Renal cortex interstitium (tissue), 15 donors: Measurements from ENCODE around the gene GNAT1. TPM values are rescaled to one million over a fixed set of nuclear protein-coding genes. Genes with fewer than 3 reads are reported as not detected.

Source experiments
- DNase-seq, 11 donors: peaks; one replicate each; pipeline ENCODE4 v3.0.0-alpha.2; 2013; ENCODE audit warnings: low read depth in 9 of 11, low spot score in 4 of 11; ENCODE audit errors: extremely low read depth in 1 of 11
- long read RNA-seq, 16 experiments: transcript quantifications; one replicate each; lab custom pipeline, GENCODE V29; 2026
- polyA plus RNA-seq, 3 donors: library from polyadenylated mRNA; unstranded; fragments of 120-200 nt; gene quantifications; one replicate each; pipeline ENCODE4 v1.2.1, GENCODE V29; 2013; ENCODE audit not compliant: insufficient read length in 3 of 3

Gene GNAT1
- not detected for polyA plus RNA-seq
- long read RNA-seq, donor 1 = 0 reads
- long read RNA-seq, donor 2 = 0 reads
- long read RNA-seq, donor 3 = 0 reads
- long read RNA-seq, donor 4 = 0 reads
- long read RNA-seq, donor 5 = 0 reads
- long read RNA-seq, donor 6 = 0 reads
- long read RNA-seq, donor 7 = 0 reads
- long read RNA-seq, donor 8 = 0 reads
- long read RNA-seq, donor 9 = 0 reads
- long read RNA-seq, donor 10 = 0 reads
- long read RNA-seq, donor 11 = 0 reads
- long read RNA-seq, donor 12 = 0 reads
- long read RNA-seq, donor 13 = 0 reads
- long read RNA-seq, donor 14 = 0 reads
- long read RNA-seq, donor 15 = 0 reads
- long read RNA-seq, donor 16 = 0 reads

DNA sequence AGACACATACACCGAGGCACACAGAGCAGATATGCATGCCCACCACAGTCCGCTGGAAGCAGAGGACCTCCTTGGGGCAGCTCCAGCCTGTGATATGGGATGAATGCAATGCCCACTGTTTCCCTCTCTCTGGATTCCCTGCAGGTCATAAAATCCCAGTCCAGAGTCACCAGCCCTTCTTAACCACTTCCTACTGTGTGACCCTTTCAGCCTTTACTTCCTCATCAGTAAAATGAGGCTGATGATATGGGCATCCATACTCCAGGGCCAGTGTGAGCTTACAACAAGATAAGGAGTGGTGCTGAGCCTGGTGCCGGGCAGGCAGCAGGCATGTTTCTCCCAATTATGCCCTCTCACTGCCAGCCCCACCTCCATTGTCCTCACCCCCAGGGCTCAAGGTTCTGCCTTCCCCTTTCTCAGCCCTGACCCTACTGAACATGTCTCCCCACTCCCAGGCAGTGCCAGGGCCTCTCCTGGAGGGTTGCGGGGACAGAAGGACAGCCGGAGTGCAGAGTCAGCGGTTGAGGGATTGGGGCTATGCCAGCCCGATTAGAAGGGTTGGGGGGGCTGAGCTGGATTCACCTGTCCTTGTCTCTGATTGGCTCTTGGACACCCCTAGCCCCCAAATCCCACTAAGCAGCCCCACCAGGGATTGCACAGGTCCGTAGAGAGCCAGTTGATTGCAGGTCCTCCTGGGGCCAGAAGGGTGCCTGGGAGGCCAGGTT lies at the start of gene GNAT1:
Gene GNAT1, plus strand, starts transcription at position 675 of the 725 bp plus-strand sequence. CDS start 116 bp downstream, outside the sequence.
- no peak for DNase-seq

DNA sequence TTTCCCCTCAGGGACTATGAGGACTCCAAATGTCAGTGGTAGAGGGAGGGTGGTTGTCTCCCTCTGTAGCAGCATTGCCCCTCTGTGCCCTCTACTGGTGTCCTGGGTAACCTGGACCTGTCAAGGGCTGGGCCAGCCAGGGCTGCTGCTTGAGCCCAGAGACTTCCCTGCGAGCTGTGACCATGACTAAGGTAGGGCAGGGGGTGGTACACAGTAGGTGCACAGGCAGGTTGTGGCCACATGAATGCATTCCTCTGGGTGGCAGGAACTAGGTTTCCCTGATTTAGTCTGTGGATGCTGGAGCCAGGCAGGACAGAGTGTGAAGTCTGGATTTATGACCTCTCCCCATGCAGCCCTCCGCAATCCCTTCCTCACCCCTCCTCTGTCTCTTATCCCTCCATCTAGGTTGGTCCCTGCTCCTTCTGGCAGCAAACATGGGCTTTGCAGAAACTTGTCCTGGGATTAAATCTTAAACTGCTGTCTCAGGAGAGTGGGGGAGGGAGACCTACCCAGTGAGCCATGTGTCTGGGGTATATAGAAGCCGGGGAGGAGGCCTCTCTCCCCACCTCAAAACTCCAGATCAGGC lies 45.0 kb upstream of the GNAT1 start:
- no peak for DNase-seq

DNA sequence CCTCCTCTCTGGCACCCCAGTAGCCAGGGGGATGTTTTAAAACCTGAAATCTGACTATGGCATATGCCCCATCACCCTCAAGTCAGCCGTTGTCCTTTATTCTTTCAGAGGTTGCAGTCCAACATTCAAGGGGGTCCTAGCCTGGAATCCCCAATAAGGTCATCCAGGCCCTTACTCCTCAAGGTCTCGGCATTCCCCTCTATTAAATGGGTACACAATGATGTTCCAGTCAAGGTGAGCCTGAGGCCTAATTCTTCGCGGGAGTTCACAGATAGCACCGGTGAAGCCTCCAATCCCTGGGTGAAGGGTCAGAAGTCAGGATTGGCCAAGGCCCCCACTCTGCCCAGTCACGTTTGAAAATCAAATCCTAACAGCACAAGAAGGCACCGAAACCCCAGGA lies 44.4 kb upstream of the GNAT1 start:
- DNase-seq = no peak

DNA sequence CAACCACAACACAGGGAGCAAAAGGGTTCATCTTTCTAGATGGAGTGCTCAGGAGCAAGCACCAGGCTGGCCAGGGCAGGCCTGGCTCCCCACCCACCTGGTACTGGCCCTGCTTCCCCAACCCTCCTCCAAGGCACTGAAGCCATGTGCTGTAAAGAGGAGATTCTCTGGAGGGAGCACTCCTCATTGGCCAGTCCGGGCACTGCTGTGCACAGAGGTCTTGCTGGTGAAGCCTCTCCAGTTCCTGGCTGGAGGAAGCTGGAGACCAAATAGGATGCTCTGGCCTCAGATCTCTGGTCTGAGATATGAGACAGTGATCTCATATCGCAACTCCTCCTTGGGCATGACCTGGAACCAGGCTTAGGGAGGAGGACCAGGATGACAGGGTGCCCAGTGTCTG lies 44.0 kb upstream of the GNAT1 start:
- no peak for DNase-seq

DNA sequence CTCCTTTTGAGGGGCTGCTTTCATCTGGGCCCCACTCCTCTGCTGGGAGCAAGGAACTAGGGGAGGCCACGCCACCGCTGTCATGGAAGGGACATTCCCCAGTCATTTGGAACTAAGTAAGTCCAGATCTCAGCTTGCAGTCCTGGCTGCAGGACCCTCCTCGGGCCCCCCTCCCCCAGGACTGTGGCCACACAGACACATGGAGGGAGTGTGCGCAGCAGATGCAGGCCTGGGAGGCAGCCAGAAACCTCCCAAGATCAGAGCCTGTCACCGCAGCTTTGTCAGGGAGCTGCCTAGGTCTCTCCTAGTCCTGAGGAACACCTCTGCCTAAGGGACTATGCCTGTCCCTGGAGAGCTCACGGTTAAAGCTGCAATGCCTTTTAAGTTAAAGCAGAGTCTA lies 43.5 kb upstream of the GNAT1 start:
- DNase-seq = no peak

DNA sequence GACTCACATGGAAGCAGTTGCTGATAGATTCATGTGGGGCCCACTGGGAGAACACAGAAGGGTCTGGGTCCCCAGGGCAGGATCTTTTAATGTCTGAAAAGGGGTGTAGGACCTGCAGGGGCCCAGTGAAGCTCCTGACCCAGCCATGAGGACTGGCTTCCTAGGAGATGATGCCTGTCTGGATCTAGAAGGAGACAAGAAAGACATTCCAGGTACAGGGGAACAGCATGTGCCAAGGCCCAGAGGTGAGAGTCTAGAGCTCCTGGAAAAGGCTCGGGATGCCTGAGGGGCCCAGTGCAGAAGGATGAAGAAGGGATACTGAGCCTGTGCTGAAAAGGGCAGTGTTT lies 41.0 kb upstream of the GNAT1 start:
- no peak for DNase-seq

DNA sequence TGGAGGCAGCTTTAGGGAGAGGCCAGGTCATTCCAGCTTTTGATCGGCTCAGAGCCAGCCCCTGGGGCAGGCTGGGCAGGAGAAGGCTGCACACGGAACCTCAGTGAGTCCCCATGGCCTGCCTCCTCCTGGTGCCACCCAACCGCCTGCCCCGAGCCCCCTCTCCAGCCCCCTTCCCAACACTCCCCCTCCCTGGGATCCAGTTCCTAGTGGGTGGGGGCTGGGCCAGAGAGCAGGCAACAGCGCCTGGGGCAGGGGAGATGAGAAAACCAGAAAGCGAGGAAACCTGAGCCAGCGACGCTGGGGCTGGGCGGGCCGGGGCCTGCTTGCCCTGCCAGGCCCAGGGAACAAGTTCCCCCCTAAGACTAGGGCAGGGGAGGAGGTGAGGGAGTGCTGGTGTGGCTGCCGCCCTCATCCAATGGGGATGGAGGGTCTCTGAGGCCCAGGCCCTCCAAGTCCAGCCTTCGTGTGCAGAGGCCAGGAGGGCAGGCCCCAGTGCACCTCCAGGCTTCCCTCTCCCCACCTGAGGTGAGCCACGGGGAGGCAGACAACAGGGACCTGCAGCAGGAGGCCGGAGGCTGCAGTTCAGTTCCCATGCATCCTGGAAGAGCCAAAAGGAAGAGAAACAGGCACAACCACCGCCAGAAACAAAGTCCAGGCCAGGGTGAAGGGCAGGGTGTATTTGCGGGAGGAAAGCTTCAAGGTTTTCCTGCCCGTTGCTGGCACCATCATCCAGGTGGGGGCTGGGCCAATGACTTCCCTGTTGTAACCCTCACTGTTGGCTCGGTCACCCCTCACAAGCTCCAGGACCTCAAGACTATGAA lies 40.3 kb upstream of the GNAT1 start:
- peak in 8 of 11 donors; percentile 64 to 89 (median 82) for DNase-seq

DNA sequence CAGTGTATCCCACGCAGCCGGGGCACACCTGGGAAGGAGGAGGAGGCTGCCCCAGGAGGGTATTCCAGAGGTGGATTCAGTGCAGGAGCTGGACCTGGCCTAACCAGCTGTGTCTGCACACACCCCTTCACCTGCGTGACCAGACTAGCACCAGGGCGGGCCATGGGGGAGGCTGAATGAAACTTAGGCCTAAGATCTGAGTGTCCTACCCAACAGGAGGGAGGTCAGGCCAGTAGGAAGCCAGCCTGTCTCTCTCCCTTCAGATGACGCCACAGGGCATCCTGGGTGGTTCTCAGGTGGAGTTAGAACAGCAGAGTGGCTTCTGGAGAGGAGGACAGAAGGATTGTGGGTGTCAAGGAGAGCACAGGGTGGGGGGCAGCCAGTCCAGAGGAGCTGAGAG lies 39.7 kb upstream of the GNAT1 start:
- DNase-seq = no peak

DNA sequence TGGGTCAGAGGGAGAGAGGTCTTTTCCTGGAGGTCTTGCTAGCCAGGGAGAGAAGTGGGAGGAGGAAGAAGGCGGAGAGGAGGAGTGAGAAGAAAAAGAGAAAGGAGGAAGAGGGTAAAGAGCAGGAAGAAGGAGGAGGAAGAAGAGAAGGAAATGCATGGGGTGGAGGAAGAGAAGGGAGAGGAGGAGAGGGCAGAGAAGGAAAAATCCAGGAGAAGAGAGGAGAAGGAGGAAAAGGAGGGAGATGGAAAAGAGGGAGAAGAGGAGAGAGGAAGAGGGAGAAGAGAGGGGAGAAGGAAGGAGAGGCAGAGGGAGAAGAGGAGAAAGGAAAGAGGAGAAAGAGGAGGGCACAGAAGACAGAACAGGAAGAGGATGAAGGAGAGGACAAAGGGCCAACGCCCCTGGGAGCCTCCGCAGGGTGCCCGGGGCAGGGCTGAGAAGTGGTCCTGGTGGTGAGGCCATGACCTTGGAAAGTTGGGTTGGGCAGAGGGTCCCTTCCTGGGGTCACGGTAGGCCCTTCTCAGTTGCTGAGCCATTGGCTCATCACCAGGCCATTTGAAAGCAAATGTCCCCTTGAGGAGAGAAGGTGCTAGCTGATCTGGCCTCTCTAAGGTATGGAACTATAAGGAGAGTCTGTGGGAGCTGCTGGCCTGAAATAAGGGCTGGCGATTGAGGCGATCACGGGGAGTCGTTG lies 37.5 kb upstream of the GNAT1 start:
- DNase-seq = no peak

DNA sequence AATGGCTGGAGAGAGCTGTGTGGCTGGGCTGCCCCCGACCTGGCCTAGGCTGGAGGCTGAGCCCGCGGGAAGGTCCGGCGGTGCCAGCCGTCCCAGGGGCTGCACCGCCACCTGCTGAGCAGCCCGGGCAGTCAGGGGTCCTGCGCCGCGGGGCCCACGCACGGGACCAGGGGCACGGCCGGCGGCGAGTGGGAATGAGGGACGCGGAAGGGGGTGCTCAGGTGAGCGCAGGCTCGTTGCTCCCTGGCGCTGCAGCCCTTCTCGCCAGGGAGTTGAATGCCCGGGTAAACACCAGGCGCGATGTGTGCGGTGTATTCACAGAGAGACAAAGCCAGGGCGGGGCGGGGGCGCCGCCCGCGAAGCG lies 37.0 kb upstream of the GNAT1 start:
- DNase-seq = no peak

DNA sequence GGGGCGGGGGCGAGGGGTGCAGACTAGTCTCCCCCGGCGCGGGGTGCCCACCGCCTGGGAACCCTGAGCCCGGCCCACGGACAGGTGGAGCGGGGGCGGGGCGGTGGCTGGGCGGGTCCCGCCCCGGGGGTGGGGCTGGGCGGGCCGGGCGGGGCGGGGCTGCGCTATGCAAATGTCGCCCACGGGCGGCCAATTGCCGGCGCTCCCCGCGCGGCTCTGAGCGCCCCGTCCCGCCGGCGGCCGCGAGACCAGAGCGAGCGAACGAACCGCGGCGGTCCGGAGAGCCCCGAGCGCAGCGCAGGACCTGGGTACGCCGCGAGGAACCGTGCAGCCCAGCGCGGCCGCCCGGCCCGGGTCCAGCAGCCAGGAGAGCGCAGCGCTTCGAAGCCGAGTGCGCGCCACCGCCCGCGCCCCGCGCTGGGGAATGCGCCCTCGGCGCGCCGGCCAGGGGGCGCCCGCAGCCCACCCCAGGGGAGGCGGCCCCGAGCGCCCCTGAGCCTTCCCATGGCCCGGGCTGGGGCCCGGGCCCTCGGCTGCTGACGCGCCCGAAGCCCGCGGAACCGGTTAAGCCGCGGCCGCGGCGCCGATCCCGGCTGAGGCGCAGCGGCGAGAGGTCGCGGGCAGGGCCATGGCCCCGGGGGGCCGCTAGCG lies 36.4 kb upstream of the GNAT1 start, which contains the start of gene SEMA3F:
Gene SEMA3F, plus strand, starts transcription at position 485 of the 651 bp plus-strand sequence. CDS start 4,299 bp downstream, outside the sequence.
- peak in 3 of 11 donors; percentile 64 to 74 (median 65) for DNase-seq

DNA sequence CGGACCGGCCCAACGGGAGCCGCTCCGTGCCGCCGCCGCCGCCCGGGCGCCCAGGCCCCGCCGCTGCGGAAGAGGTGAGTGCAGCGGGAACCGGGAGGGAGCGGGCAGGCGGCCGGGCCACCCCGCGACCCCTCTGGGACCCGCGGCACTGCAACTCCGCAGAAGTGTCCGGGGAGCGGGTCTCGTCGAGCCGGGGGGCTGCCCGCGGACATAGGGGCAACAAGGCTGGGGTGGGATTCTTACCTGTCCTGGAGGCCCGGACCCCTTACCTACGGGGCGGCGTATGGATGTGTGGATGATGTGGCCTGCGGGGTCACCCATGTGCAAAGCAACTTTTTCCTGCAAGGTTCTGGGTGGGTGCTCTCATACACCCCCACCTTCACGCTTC lies 35.9 kb upstream of the GNAT1 start:
- DNase-seq = no peak

DNA sequence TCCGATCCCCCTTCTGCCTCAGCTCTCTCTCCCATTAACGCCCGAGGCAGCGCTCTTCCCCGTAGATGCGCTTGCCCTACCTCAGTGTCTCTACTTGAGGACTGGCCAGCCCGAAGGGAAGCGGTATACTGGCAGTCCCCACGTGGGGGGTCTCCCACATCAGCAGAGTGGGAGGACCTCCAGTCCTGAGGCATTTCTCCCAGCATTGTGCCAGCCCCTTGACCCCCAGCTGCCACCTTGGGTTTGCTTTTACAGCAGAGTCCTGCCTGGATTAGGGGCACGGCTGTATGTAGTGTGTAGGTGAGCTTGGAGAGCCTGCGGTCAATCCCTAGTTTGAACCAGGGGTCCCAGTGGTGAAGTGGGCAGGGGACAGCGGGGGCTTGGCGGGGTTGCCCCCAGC lies 35.5 kb upstream of the GNAT1 start:
- DNase-seq = no peak

DNA sequence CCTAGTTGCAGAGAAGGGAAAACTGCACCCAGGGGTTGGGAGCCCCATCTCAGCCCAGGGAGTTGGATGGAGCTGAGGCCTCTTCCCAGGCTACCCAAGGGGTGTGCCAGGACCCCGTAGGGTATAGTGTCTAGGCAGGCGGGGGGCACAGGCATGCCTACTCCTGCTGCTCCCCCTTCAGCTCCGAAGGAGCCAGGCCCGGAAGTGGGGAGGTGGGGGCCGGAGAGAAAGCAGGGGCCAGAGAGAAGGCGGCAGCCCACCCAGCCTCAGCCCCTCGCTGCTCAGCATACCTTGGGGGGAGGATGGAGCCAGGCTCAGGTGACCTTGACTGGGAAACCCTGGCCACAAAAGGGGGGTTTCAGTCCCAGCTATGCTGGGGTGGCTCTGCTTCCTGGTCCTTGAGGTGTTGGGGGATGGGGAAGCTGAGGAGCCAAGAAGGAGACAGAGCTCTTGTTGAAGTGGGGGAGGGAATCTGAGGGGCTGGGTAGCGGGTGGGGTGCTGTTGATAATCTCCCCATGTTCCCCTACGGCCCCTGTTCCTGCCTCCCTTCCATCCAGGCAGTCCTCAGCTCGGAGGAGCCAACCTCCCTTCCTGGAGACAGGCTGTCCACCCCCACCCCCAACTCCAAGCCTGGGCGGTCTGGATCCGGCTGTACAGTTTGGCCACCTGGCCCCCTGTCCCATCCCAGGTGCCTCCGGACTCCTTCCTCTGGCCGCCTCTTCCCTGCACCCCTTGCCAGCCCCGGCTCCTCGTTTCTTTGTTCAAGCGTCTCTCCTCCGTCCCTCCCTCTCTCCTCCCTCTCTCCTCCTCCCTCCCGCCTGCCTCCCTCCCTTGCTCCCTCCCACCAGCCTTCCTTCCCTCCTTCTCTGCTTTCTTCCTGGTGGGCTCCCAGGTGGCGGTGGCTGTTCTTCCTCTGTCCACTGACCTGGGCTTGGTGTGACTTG lies 34.6 kb upstream of the GNAT1 start:
- DNase-seq = no peak

DNA sequence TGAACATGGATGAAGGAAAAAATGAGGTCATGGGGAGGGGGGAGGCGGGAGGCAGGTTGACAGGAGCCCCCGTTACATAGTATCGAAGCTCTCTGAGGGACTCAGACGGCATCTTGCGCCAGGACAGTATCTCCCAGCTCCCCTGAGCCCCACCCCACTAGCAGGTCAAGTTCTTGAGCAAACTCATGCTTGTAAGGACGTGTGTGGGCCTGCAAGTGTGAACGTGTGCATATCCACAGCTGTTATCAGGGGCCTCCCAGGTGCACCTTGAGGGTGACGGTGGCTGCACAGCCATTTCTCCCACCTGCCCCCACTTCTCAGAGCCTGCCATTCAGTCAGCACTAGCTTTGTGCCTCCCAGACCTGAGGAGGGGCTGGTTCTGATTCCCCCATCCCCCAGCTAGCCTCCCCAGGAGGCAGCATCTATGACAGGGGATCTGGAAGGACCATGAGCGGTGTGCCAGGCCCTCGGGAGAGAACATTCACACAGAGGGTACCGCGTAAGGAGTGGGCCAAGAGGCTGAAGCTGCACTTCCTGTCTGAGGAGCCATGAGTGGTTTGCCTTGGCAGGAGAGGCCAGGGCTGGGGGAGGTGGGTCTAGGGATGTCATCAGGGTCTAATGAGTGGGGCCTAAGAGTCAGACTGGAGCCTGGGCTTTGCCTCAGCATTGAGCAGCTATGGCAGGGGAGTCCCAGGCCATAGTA lies 33.4 kb upstream of the GNAT1 start:
- no peak for DNase-seq

DNA sequence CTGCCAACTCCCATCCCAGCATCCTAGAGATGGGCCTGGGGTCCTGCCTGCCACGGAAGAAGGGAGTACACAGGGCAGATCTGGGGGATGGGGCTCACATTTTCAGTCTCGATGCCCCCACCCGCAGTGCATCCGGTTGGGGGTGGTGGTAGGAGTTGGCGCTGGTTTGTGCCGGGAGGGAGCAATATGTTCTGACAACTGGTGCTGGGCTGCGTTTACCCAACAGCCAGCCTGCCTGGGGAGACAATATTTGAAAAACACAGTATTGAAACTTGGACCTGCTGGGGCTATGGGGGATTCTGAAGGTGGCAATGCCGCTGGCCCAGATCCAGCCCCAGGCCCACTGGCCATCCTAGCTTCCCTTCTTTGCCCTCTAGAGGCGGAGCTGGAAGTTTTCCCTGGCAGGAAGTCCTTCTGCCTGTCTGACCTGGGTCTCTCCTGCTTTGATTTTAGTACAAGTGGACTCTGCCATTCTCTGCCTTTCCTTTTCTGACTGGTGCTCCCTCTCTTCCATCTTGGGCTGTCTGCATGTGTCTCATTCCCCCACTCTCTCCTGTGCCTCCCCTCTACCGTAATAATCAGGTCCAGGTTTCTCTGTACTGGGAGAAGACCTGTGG lies 32.8 kb upstream of the GNAT1 start:
- DNase-seq = no peak
